ENCODE results near the gene PFKP.

PFKP gene

GRCh38 chr10:3062502-3063186 lies 4.7 kb upstream of the PFKP start:
- no peak for TF ChIP-seq CTCF (IDR thresholded peaks at IDR 0.05; ENCODE audit: insufficient read depth, low read depth, low read length, missing control alignments)
- DNase-seq (ENCODE audit: low read depth), result no peak
- no peak overlapping the region for H3K4me3 ChIP-seq (ENCODE audit: low read depth, low read length)

GRCh38 chr10:3064423-3064822 lies 2.9 kb upstream of the PFKP start:
- H3K4me3 ChIP-seq (ENCODE audit: low read depth, low read length), result no peak overlapping the region
- no peak for TF ChIP-seq CTCF (IDR thresholded peaks at IDR 0.05; ENCODE audit: insufficient read depth, low read depth, low read length, missing control alignments)
- DNase-seq (ENCODE audit: low read depth), result no peak

GRCh38 chr10:3065622-3066021 lies 1.7 kb upstream of the PFKP start:
- DNase-seq (ENCODE audit: low read depth), result no peak
- no peak for TF ChIP-seq CTCF (IDR thresholded peaks at IDR 0.05; ENCODE audit: insufficient read depth, low read depth, low read length, missing control alignments)
- no peak overlapping the region for H3K4me3 ChIP-seq (ENCODE audit: low read depth, low read length)

- peak overlapping the region; percentile 95 for H3K4me3 ChIP-seq (ENCODE audit: low read depth, low read length)
- DNase-seq (ENCODE audit: low read depth), result no peak
- TF ChIP-seq CTCF (IDR thresholded peaks at IDR 0.05; ENCODE audit: insufficient read depth, low read depth, low read length, missing control alignments), result no peak
Measured at GRCh38 chr10:3066317-3067117, 831 bp upstream of the PFKP start.

GRCh38 chr10:3067859-3068179 lies 471 bp downstream of the PFKP start:
- TF ChIP-seq CTCF (IDR thresholded peaks at IDR 0.05; ENCODE audit: insufficient read depth, low read depth, low read length, missing control alignments), result no peak
- peak overlapping the region; percentile 95 for H3K4me3 ChIP-seq (ENCODE audit: low read depth, low read length)
- no peak for DNase-seq (ENCODE audit: low read depth)

GRCh38 chr10:3068201-3068967 lies 1.0 kb downstream of the PFKP start:
- no peak for TF ChIP-seq CTCF (IDR thresholded peaks at IDR 0.05; ENCODE audit: insufficient read depth, low read depth, low read length, missing control alignments)
- peak; percentile 81 for DNase-seq (ENCODE audit: low read depth)
- H3K4me3 ChIP-seq (ENCODE audit: low read depth, low read length), result peak overlapping the region; percentile 95
